Measurements from ENCODE around the gene SEC31A. TPM values are rescaled to one million over a fixed set of nuclear protein-coding genes. Genes with fewer than 3 reads are reported as not detected.

The SEC31A gene
- total RNA-seq, 1 experiment from 2014 or later = 128 TPM

DNA sequence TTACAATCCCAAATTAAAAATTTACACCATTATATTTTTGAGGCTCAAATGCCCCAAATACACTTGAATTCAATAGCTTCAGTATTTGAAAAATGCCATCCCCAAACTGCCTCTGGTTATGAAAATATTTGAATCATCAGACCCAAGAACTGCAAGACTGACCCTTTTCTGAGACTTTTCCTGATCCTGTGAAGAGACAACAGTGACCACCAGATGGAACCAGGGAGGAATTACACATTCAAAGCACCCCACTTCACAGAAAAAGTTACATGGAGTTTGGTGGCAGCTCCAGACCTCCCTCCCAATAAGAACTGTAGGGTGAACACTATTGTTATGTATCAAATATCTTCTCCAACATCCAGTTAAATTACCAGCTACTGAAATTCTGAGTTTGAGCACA is 48.4 kb downstream of the SEC31A start:
- H3K56ac ChIP-seq (ENCODE audit: insufficient read length, low read depth, low read length) = no peak overlapping the region
- peaks cover 26 to 77% (median 64%) of the 10 kb centered on the region in 3 experiments; a peak in 6 of 7 replicates for H3K36me3 Mint-ChIP-seq (ENCODE audit: insufficient read depth in 1 of 3, low read depth in 3 of 3)
- no peak overlapping the region for H2BK120ac ChIP-seq (ENCODE audit: low read depth, low read length, poor library complexity, severe bottlenecking)

More for the DNA sequence above, 48.4 kb downstream of the SEC31A start:
- no peak overlapping the region for H2BK5ac ChIP-seq (ENCODE audit: insufficient read length, low read length)
- no peak overlapping the region for H3K27ac ChIP-seq (ENCODE audit: insufficient read length, low read depth, low read length)
- no peaks in the 10 kb centered on the region; a peak in 1 of 5 replicates for H3K9me3 Mint-ChIP-seq
- H4K91ac ChIP-seq (ENCODE audit: insufficient read length, low read depth, low read length) = no peak overlapping the region
- no peak overlapping the region for H3K23ac ChIP-seq (ENCODE audit: insufficient read length, low read depth, low read length)
- no peak overlapping the region for H3K14ac ChIP-seq (ENCODE audit: insufficient read depth, low read length)
- H3K27me3 Mint-ChIP-seq (ENCODE audit: low read depth) = no peaks in the 10 kb centered on the region
- no peak overlapping the region for H4K8ac ChIP-seq (replicated peaks; ENCODE audit: insufficient read length, low read depth, low read length)
- H3T11ph ChIP-seq (ENCODE audit: low read length) = no peak overlapping the region
- no peak overlapping the region for H3K4ac ChIP-seq (ENCODE audit: low read depth, low read length)
- no peaks in the 10 kb centered on the region for H3K79me1 ChIP-seq (ENCODE audit: insufficient read depth, low read depth, low read length, poor library complexity, severe bottlenecking)
- no peak overlapping the region for H4K5ac ChIP-seq (ENCODE audit: insufficient read length, low read depth, low read length)
- no peaks in the 10 kb centered on the region for H4K20me1 ChIP-seq (ENCODE audit: control insufficient read depth, insufficient read depth, insufficient read length)
- H2BK15ac ChIP-seq (ENCODE audit: low read depth, low read length) = no peak overlapping the region
- no peak overlapping the region for H3K18ac ChIP-seq (ENCODE audit: insufficient read length, low read depth, low read length)
- no peaks in the 10 kb centered on the region for H3K9me3 ChIP-seq (ENCODE audit: control insufficient read depth, low read depth, low read length)
- H2BK12ac ChIP-seq (ENCODE audit: insufficient read length, low read depth, low read length) = no peak overlapping the region
- no peak overlapping the region for H3K4me2 ChIP-seq (ENCODE audit: insufficient read depth, insufficient read length, low read length)
- H3K4me3 Mint-ChIP-seq = no peak overlapping the region
- H3K79me2 ChIP-seq (ENCODE audit: insufficient read depth, low read length) = no peaks in the 10 kb centered on the region
- DNase-seq = no peak
- no peaks in the 10 kb centered on the region for H3K4me1 ChIP-seq (ENCODE audit: insufficient read depth, low read length)
- TF ChIP-seq, protein P1, sequence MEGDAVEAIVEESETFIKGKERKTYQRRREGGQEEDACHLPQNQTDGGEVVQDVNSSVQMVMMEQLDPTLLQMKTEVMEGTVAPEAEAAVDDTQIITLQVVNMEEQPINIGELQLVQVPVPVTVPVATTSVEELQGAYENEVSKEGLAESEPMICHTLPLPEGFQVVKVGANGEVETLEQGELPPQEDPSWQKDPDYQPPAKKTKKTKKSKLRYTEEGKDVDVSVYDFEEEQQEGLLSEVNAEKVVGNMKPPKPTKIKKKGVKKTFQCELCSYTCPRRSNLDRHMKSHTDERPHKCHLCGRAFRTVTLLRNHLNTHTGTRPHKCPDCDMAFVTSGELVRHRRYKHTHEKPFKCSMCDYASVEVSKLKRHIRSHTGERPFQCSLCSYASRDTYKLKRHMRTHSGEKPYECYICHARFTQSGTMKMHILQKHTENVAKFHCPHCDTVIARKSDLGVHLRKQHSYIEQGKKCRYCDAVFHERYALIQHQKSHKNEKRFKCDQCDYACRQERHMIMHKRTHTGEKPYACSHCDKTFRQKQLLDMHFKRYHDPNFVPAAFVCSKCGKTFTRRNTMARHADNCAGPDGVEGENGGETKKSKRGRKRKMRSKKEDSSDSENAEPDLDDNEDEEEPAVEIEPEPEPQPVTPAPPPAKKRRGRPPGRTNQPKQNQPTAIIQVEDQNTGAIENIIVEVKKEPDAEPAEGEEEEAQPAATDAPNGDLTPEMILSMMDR (conservative IDR thresholded peaks at IDR 0.05) = peak; percentile 56
- H3K4me1 Mint-ChIP-seq = no peaks in the 10 kb centered on the region
- no peak overlapping the region for H2AK5ac ChIP-seq (ENCODE audit: insufficient read length, low read length)
- H2BK20ac ChIP-seq (ENCODE audit: low read depth, low read length, poor library complexity, severe bottlenecking) = no peak overlapping the region
- H3K23me2 ChIP-seq (ENCODE audit: insufficient read length, low read depth, low read length, poor library complexity, severe bottlenecking) = no peaks in the 10 kb centered on the region
- H3K27me3 ChIP-seq (ENCODE audit: insufficient read depth, low read length) = no peaks in the 10 kb centered on the region
- H3K27ac Mint-ChIP-seq = peak overlapping the region in 1 of 3 experiments; percentile 21; a peak in 1 of 7 replicates
- no peak overlapping the region for H3K9ac ChIP-seq (ENCODE audit: extremely low read depth, insufficient read length, low read length)
- no peak overlapping the region for H2AFZ ChIP-seq (ENCODE audit: low read length)

Measured in H9 (cell line).